Nephron (organoid): Measurements from ENCODE around the gene LASP1.

Experiments used
- H3K27ac Mint-ChIP-seq, 3 experiments: 2 replicates each; pipeline ENCODE4 v1.8.0; 2020; ENCODE audit warnings: mixed read lengths in 3 of 3, mild to moderate bottlenecking in 2 of 3, moderate library complexity in 1 of 3
- H3K27me3 Mint-ChIP-seq: 2 replicates; pipeline ENCODE4 v1.8.0; 2021; ENCODE audit warnings: low read depth, mild to moderate bottlenecking, moderate library complexity, mixed read lengths
- H3K36me3 Mint-ChIP-seq: 2 replicates; pipeline ENCODE4 v1.8.0; 2020; ENCODE audit warnings: low read depth, mixed read lengths
- H3K4me1 Mint-ChIP-seq: 2 replicates; pipeline ENCODE4 v1.8.0; 2020; ENCODE audit warnings: mixed read lengths
- H3K4me3 Mint-ChIP-seq, 3 experiments: 2 replicates each; pipeline ENCODE4 v1.8.0; 2020; ENCODE audit warnings: mild to moderate bottlenecking in 3 of 3, mixed read lengths in 3 of 3, moderate library complexity in 2 of 3
- H3K9me3 Mint-ChIP-seq: 2 replicates; pipeline ENCODE4 v1.8.0; 2020; ENCODE audit warnings: mixed read lengths
- TF ChIP-seq, protein P1 (sequence below), 3 experiments: fragments of 200-600 bp; sonication (generic); IDR thresholded peaks; one replicate each; pipeline ENCODE4 v1.5.0; 2021; ENCODE audit warnings: antibody characterized with exemption in 3 of 3; ENCODE audit not compliant: unreplicated experiment in 3 of 3

Gene LASP1

DNA sequence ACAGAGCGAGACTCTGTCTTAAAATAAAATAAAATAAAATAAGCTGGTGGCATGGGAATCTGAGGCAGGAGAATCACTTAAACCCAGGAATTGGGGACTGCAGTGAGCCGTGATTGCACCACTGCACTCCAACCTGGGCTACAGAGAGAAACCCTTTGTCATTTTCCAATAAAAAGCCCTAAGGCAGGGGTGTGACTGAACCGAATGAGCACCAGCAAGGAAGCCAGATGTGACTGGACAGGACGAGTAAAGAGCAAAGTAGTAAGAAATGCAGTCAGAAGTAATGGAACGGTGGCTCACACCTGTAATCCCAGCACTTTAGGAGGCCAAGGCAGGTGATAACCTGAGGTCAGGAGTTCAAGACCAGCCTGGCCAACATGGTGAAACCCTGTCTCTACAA, 12.6 kb upstream of the LASP1 start:
- no peak overlapping the region for H3K4me3 Mint-ChIP-seq
- no peaks in the 10 kb centered on the region for H3K9me3 Mint-ChIP-seq
- H3K4me1 Mint-ChIP-seq: peaks cover 17% of the 10 kb centered on the region
- peaks cover 13% of the 10 kb centered on the region for H3K36me3 Mint-ChIP-seq
- TF ChIP-seq, protein P1, sequence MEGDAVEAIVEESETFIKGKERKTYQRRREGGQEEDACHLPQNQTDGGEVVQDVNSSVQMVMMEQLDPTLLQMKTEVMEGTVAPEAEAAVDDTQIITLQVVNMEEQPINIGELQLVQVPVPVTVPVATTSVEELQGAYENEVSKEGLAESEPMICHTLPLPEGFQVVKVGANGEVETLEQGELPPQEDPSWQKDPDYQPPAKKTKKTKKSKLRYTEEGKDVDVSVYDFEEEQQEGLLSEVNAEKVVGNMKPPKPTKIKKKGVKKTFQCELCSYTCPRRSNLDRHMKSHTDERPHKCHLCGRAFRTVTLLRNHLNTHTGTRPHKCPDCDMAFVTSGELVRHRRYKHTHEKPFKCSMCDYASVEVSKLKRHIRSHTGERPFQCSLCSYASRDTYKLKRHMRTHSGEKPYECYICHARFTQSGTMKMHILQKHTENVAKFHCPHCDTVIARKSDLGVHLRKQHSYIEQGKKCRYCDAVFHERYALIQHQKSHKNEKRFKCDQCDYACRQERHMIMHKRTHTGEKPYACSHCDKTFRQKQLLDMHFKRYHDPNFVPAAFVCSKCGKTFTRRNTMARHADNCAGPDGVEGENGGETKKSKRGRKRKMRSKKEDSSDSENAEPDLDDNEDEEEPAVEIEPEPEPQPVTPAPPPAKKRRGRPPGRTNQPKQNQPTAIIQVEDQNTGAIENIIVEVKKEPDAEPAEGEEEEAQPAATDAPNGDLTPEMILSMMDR (IDR thresholded peaks at IDR 0.05; ENCODE audit: unreplicated experiment in 3 of 3): no peak
- no peaks in the 10 kb centered on the region for H3K27me3 Mint-ChIP-seq
- H3K27ac Mint-ChIP-seq: no peak overlapping the region

DNA sequence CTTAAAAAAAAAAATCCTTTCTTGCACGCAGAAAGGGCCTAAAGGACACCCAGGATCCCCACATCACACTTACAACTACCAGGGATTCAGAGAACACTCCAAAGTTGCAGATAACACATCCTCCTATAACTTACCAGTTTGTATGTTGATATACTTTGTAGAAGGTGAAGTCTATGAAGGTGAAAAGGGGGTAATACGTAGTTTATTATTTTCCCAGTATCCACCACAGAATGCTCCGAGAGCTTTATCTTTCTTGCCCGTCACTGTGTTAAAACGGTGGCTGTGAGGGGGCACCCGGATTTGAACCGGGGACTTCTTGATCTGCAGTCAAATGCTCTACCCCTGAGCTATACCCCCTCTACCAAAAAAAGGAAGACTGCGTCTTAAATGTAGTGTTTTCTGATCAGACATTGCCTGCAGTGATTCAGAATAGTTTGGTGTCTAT, 8.4 kb upstream of the LASP1 start:
- TF ChIP-seq, protein P1 (IDR thresholded peaks at IDR 0.05; ENCODE audit: unreplicated experiment in 3 of 3): no peak
- no peaks in the 10 kb centered on the region for H3K36me3 Mint-ChIP-seq
- no peaks in the 10 kb centered on the region for H3K27me3 Mint-ChIP-seq
- H3K27ac Mint-ChIP-seq: no peak overlapping the region
- no peaks in the 10 kb centered on the region for H3K4me1 Mint-ChIP-seq
- H3K4me3 Mint-ChIP-seq: no peak overlapping the region
- no peaks in the 10 kb centered on the region for H3K9me3 Mint-ChIP-seq

DNA sequence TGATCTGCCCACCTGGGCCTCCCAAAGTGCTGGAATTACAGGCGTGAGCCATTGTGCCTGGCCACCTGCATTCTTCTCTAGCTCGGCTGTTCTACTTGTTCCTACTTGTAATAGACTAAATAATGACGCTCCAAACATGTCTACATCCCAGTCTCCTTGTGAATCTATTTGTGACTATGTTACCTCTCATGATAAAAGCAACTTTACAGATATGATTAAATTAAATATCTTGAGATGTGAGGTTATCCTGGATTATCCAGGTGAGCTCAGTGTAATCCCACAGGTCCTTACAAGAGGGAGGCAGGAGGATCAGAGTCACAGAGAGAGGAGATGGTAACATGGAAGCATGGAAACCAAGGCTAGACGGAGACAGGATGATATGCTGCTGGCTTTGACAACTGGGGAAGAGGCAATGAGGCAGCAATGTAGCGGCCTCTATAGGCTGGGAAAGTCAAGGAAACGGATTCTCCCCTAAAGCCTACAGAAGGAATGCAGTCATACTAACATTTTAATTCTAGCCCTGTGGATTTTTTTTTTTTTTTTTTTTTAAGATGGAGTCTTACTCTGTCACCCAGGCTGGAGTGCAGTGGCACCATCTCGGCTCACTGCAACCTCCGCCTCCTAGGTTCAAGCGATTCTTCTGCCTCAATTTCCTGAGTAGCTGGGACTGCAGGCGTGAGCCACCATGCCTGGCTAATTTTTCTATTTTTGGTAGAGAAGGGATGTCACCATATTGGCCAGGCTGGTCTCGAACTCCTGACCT, 5.0 kb upstream of the LASP1 start:
- peaks cover 17% of the 10 kb centered on the region for H3K4me1 Mint-ChIP-seq
- H3K27me3 Mint-ChIP-seq: peaks cover 8% of the 10 kb centered on the region
- H3K36me3 Mint-ChIP-seq: no peaks in the 10 kb centered on the region
- no peak overlapping the region for H3K27ac Mint-ChIP-seq
- H3K9me3 Mint-ChIP-seq: no peaks in the 10 kb centered on the region
- H3K4me3 Mint-ChIP-seq: peak overlapping the region in 2 of 3 experiments; percentile 4 to 30
- TF ChIP-seq, protein P1 (IDR thresholded peaks at IDR 0.05; ENCODE audit: unreplicated experiment in 3 of 3): peak; percentile 9 to 12 (median 11)

DNA sequence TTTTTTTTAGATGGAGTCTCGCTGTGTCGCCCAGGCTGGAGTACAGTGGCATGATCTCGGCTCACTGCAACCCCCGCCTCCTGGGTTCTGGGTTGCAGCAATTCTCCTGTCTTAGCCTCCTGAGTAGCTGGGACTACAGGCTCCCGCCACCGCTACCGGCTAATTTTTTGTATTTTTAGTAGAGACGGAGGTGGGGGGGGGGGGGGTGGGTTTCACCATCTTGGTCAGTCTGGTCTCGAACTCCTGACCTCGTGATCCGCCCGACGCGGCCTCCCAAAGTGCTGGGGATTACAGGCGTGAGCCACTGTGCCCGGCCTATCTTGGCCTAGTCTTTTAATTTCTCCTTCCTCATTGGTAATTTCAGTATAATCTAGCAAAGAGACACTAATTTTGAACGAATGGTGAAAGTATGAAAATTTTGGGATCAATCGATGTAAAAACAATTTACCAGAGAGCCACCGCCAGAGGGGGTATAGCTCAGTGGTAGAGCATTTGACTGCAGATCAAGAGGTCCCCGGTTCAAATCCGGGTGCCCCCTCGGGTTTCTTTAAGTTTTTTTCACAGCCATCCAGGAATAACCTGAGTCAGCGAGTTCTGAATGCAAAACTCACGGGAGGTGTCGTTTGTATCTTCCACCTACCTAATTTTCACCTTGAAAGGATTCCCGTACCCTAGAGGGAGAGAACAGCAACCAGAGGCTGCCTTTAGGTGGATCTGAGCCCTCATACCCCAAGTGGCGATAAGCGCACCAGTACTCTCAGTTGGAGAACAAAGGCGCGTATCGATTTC, 2.5 kb upstream of the LASP1 start:
- Mint-ChIP-seq H3K27me3 (peaks cover 8% of the 10 kb centered on the region), H3K9me3 (no peaks in the 10 kb centered on the region), H3K4me3 (peak overlapping the region; percentile 99 to 100 (median 100)), H3K27ac (peak overlapping the region; percentile 100), H3K36me3 (no peaks in the 10 kb centered on the region), H3K4me1 (peaks cover 28% of the 10 kb centered on the region)
- TF ChIP-seq, protein P1 (IDR thresholded peaks at IDR 0.05; ENCODE audit: unreplicated experiment in 3 of 3): peak; percentile 40 to 52 (median 44)

DNA sequence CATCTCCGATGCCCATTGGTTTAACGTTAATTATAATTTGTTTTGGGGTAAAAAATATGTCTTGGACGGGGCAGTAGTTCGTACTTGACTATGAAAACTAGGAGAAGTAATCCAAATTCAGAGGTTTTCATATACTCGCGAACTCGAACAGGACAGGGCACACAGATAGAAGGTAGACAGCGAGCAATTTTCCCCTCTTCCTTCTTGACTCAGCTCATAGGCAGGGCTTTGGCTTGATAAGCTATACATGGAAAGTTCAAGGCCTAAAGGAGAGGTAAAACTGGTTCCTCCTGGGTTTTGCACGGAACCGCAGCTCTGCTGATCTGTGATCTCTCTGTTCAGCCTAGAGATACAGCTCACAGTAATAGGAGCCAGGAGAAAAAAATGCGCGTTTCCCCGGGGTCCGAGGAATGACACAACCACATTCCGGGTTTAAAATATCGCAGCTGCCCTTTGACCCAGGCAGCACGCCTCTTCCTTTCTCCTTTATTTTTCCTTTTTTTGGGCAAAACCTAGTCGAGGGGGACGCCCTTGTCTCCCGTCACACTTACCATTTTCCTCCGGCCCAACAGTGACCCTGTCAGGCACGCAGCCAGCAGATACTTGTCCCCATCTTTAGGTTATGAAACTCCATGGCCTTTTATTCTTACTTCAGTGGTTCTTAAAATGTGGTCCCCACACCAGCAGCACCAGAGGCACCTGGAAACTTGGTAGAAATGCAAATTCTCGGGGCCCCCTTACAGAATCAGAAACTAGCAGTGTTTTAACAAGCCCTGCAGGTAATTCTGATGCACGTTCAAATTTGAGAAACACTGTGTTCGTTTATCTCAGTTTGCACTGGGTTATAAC, 1.7 kb upstream of the LASP1 start:
- peak overlapping the region; percentile 99 to 100 (median 100) for H3K4me3 Mint-ChIP-seq
- peaks cover 36% of the 10 kb centered on the region for H3K4me1 Mint-ChIP-seq
- H3K9me3 Mint-ChIP-seq: no peaks in the 10 kb centered on the region
- peaks cover 8% of the 10 kb centered on the region for H3K27me3 Mint-ChIP-seq
- TF ChIP-seq, protein P1 (IDR thresholded peaks at IDR 0.05; ENCODE audit: unreplicated experiment in 3 of 3): no peak
- peak overlapping the region; percentile 100 for H3K27ac Mint-ChIP-seq
- H3K36me3 Mint-ChIP-seq: no peaks in the 10 kb centered on the region
